Measurements from ENCODE around the gene CATSPER1.

The CATSPER1 gene

GRCh38 chr11:66026017-66026529 lies at the start of gene CATSPER1:
Gene CATSPER1, minus strand, starts transcription at chr11:66026479. Its CDS starts 100 bp downstream, at chr11:66026379.
- ChIA-PET CTCF (interaction anchor here (1.5 to 3.8 kb wide), 3 partner anchors 19 to 141 kb away, joined by 3 to 25 read pairs (median 10); no protein-coding TSS in a partner anchor), POLR2A (no interaction called here)
- TF ChIP-seq CTCF (IDR thresholded peaks at IDR 0.05; ENCODE audit: control extremely low read depth, extremely low read depth, low read depth, missing control alignments) = no peak
- no peak for DNase-seq (ENCODE audit: extremely low spot score)

- CTCF ChIA-PET = interaction anchor here (1.1 to 1.7 kb wide), 2 partner anchors 30 to 39 kb away, joined by 3 to 11 read pairs; no protein-coding TSS in a partner anchor
- no peak for DNase-seq (ENCODE audit: extremely low spot score)
- POLR2A ChIA-PET = no interaction called here
- no peak for TF ChIP-seq CTCF (IDR thresholded peaks at IDR 0.05; ENCODE audit: control extremely low read depth, extremely low read depth, low read depth, missing control alignments)
Observed at GRCh38 chr11:66075273-66075672, 49.0 kb upstream of the CATSPER1 start.

GRCh38 chr11:66073669-66074068 lies 47.4 kb upstream of the CATSPER1 start:
- ChIA-PET POLR2A (interaction anchor here (0.6 kb wide), 1 partner anchor 385 kb away, joined by 4 read pairs; no protein-coding TSS in a partner anchor), CTCF (interaction anchor here (1.7 to 7.1 kb wide), 2 partner anchors 6 to 29 kb away, joined by 11 to 62 read pairs; no protein-coding TSS in a partner anchor)
- no peak for DNase-seq (ENCODE audit: extremely low spot score)
- no peak for TF ChIP-seq CTCF (IDR thresholded peaks at IDR 0.05; ENCODE audit: control extremely low read depth, extremely low read depth, low read depth, missing control alignments)

- DNase-seq (ENCODE audit: extremely low spot score) = no peak
- no peak for TF ChIP-seq CTCF (IDR thresholded peaks at IDR 0.05; ENCODE audit: control extremely low read depth, extremely low read depth, low read depth, missing control alignments)
- ChIA-PET CTCF (interaction anchor here (6.8 to 7.1 kb wide), 2 partner anchors 7 to 42 kb away, joined by 43 to 62 read pairs; no protein-coding TSS in a partner anchor), POLR2A (interaction anchor here (0.6 kb wide), 1 partner anchor 1222 kb away, joined by 4 read pairs; no protein-coding TSS in a partner anchor)
Observed at GRCh38 chr11:66072518-66072917, 46.2 kb upstream of the CATSPER1 start.

GRCh38 chr11:66072081-66072480 lies 45.8 kb upstream of the CATSPER1 start:
- no peak for TF ChIP-seq CTCF (IDR thresholded peaks at IDR 0.05; ENCODE audit: control extremely low read depth, extremely low read depth, low read depth, missing control alignments)
- CTCF ChIA-PET = interaction anchor here (1.0 to 7.1 kb wide), 3 partner anchors 7 to 68 kb away, joined by 3 to 62 read pairs (median 43); no protein-coding TSS in a partner anchor
- DNase-seq (ENCODE audit: extremely low spot score) = no peak
- POLR2A ChIA-PET = interaction anchor here (0.6 kb wide), 1 partner anchor 1221 kb away, joined by 4 read pairs; no protein-coding TSS in a partner anchor

GRCh38 chr11:66071381-66071801 lies 45.1 kb upstream of the CATSPER1 start:
- TF ChIP-seq CTCF (IDR thresholded peaks at IDR 0.05; ENCODE audit: control extremely low read depth, extremely low read depth, low read depth, missing control alignments) = no peak
- no peak for DNase-seq (ENCODE audit: extremely low spot score)
- CTCF ChIA-PET = interaction anchor here (0.8 to 7.1 kb wide), 6 partner anchors 8 to 68 kb away, joined by 3 to 62 read pairs (median 22); no protein-coding TSS in a partner anchor
- POLR2A ChIA-PET = interaction anchor here (1.3 kb wide), 1 partner anchor 14 kb away, joined by 3 read pairs; no protein-coding TSS in a partner anchor

All from GM10248 (cell line).